Left ventricle myocardium inferior (tissue), 1 donor: ENCODE data around the gene RD3L. TPM values are rescaled to one million over a fixed set of nuclear protein-coding genes. Genes with fewer than 3 reads are reported as not detected.

ENCODE experiments used
- DNase-seq: peaks from one replicate; pipeline ENCODE4 v3.0.0-alpha.2; 2020
- H3K27ac ChIP-seq: fragments of 200-600 bp; replicated peaks from 2 replicates; pipeline ENCODE4 v1.8.0; 2021
- H3K27me3 ChIP-seq: fragments of 200-600 bp; 2 replicates; pipeline ENCODE4 v1.8.0; 2021; ENCODE audit warnings: low read depth
- H3K36me3 ChIP-seq: fragments of 200-600 bp; 2 replicates; pipeline ENCODE4 v1.8.0; 2021
- H3K4me1 ChIP-seq: fragments of 200-600 bp; 2 replicates; pipeline ENCODE4 v1.8.0; 2021
- H3K4me3 ChIP-seq: fragments of 200-600 bp; 2 replicates; pipeline ENCODE4 v1.8.0; 2021; ENCODE audit warnings: mild to moderate bottlenecking, moderate library complexity
- H3K9me3 ChIP-seq: fragments of 200-600 bp; replicated peaks from 2 replicates; pipeline ENCODE4 v1.8.0; 2021
- CTCF ChIP-seq: fragments of 200-600 bp; IDR thresholded peaks from 2 replicates; pipeline ENCODE4 v1.8.0; 2021; ENCODE audit warnings: antibody characterized with exemption, mild to moderate bottlenecking, borderline replicate concordance
- intact Hi-C: fragments of 100-400 bp; cut with micrococcal nuclease; formaldehyde crosslinking; loops from one replicate; pipeline ENCODE4 v1.11.0; 2022
- total RNA-seq: library from RNA; stranded (reverse); fragmentation: NEBNext Ultra II Directional; extraction: Animal tissue kit (Norgen Biotek cat#: 25700); gene quantifications from one replicate; pipeline ENCODE4 v1.2.1, GENCODE V29; 2021
- donor health status: DM: no; HTN: yes; CAD: no; lungs with severe emphysema.

RD3L gene
- total RNA-seq, 1 donor from 2014 or later, result 30.7 TPM

GRCh38 chr14:103974575-103974974, 32.2 kb upstream of the RD3L start:
- no peak overlapping the region for H3K27ac ChIP-seq
- H3K4me3 ChIP-seq, result no peak overlapping the region
- intact Hi-C loops, result no loop called here
- no peaks in the 10 kb centered on the region for H3K27me3 ChIP-seq
- H3K36me3 ChIP-seq, result no peaks in the 10 kb centered on the region
- no peak for DNase-seq
- peaks cover 5% of the 10 kb centered on the region for H3K4me1 ChIP-seq
- no peaks in the 10 kb centered on the region for H3K9me3 ChIP-seq
- TF ChIP-seq CTCF, result no peak

- no peak for TF ChIP-seq CTCF
- H3K4me1 ChIP-seq, result peaks cover 5% of the 10 kb centered on the region
- no peak for DNase-seq
- intact Hi-C loops, result no loop called here
- H3K9me3 ChIP-seq, result no peaks in the 10 kb centered on the region
- no peak overlapping the region for H3K4me3 ChIP-seq
- H3K27ac ChIP-seq, result no peak overlapping the region
- no peaks in the 10 kb centered on the region for H3K36me3 ChIP-seq
- no peaks in the 10 kb centered on the region for H3K27me3 ChIP-seq
These were observed 31.0 kb upstream of the RD3L start for GRCh38 chr14:103973354-103973753.

- intact Hi-C loops, result no loop called here
- Histone ChIP-seq H3K27me3 (no peaks in the 10 kb centered on the region), H3K27ac (no peak overlapping the region), H3K4me3 (no peak overlapping the region), H3K4me1 (peaks cover 5% of the 10 kb centered on the region), H3K9me3 (no peaks in the 10 kb centered on the region), H3K36me3 (no peaks in the 10 kb centered on the region)
- no peak for TF ChIP-seq CTCF
- DNase-seq, result no peak
These were observed 27.6 kb upstream of the RD3L start for GRCh38 chr14:103969961-103970360.

- Histone ChIP-seq H3K4me3 (no peak overlapping the region), H3K36me3 (no peaks in the 10 kb centered on the region), H3K9me3 (no peaks in the 10 kb centered on the region), H3K4me1 (peaks cover 14% of the 10 kb centered on the region), H3K27me3 (no peaks in the 10 kb centered on the region), H3K27ac (no peak overlapping the region)
- DNase-seq, result no peak
- TF ChIP-seq CTCF, result no peak
- intact Hi-C loops, result no loop called here
These were observed 24.3 kb upstream of the RD3L start for GRCh38 chr14:103966631-103967030.

GRCh38 chr14:103961928-103962578, 19.7 kb upstream of the RD3L start:
- no peak overlapping the region for H3K4me3 ChIP-seq
- H3K4me1 ChIP-seq, result peaks cover 9% of the 10 kb centered on the region
- no peak overlapping the region for H3K27ac ChIP-seq
- intact Hi-C loops, result no loop called here
- DNase-seq, result no peak
- H3K9me3 ChIP-seq, result no peaks in the 10 kb centered on the region
- no peaks in the 10 kb centered on the region for H3K36me3 ChIP-seq
- no peaks in the 10 kb centered on the region for H3K27me3 ChIP-seq
- no peak for TF ChIP-seq CTCF
